Measurements from ENCODE around the gene USP10. TPM values are rescaled to one million over a fixed set of nuclear protein-coding genes. Genes with fewer than 3 reads are reported as not detected.

Gene USP10
- total RNA-seq, 1 experiment from 2014 or later, result 53.3 TPM

- Histone ChIP-seq H3K4me3 (no peak overlapping the region), H3K27me3 (replicated peaks) (no peaks in the 10 kb centered on the region), H3K36me3 (peaks cover 70% of the 10 kb centered on the region)
These were observed 77.6 kb downstream of the USP10 start for GRCh38 chr16:84777435-84777834.

GRCh38 chr16:84778720-84779119 lies 78.9 kb downstream of the USP10 start:
- Histone ChIP-seq H3K4me3 (no peak overlapping the region), H3K27ac (no peak overlapping the region), H3K4me1 (replicated peaks) (no peaks in the 10 kb centered on the region), H3K27me3 (replicated peaks) (no peaks in the 10 kb centered on the region), H3K36me3 (peaks cover 57% of the 10 kb centered on the region), H3K9me3 (replicated peaks) (no peaks in the 10 kb centered on the region)
- DNase-seq (ENCODE audit: low read depth in 1 of 2, low spot score in 2 of 2), result no peak

More at GRCh38 chr16:84777435-84777834, 77.6 kb downstream of the USP10 start:
- Histone ChIP-seq H3K4me1 (replicated peaks) (no peaks in the 10 kb centered on the region), H3K27ac (no peak overlapping the region), H3K9me3 (replicated peaks) (no peaks in the 10 kb centered on the region)
- DNase-seq (ENCODE audit: low read depth in 1 of 2, low spot score in 2 of 2), result no peak

GRCh38 chr16:84780063-84780462 lies 80.3 kb downstream of the USP10 start:
- H3K4me1 ChIP-seq (replicated peaks), result no peaks in the 10 kb centered on the region
- no peak overlapping the region for H3K4me3 ChIP-seq
- no peak for DNase-seq (ENCODE audit: low read depth in 1 of 2, low spot score in 2 of 2)

GRCh38 chr16:84780544-84781376 lies 81.0 kb downstream of the USP10 start:
- peaks cover 39% of the 10 kb centered on the region for H3K36me3 ChIP-seq
- no peak overlapping the region for H3K27ac ChIP-seq
- no peaks in the 10 kb centered on the region for H3K27me3 ChIP-seq (replicated peaks)
- no peak overlapping the region for H3K4me3 ChIP-seq
- no peaks in the 10 kb centered on the region for H3K9me3 ChIP-seq (replicated peaks)
- DNase-seq (ENCODE audit: low read depth in 1 of 2, low spot score in 2 of 2), result no peak
- H3K4me1 ChIP-seq (replicated peaks), result no peaks in the 10 kb centered on the region

More at GRCh38 chr16:84780063-84780462, 80.3 kb downstream of the USP10 start:
- Histone ChIP-seq H3K9me3 (replicated peaks) (no peaks in the 10 kb centered on the region), H3K27me3 (replicated peaks) (no peaks in the 10 kb centered on the region), H3K27ac (no peak overlapping the region), H3K36me3 (peaks cover 46% of the 10 kb centered on the region)

- Histone ChIP-seq H3K27ac (no peak overlapping the region), H3K36me3 (peaks cover 20% of the 10 kb centered on the region), H3K9me3 (replicated peaks) (no peaks in the 10 kb centered on the region), H3K27me3 (replicated peaks) (no peaks in the 10 kb centered on the region), H3K4me3 (no peak overlapping the region), H3K4me1 (replicated peaks) (no peaks in the 10 kb centered on the region)
- DNase-seq (ENCODE audit: low read depth in 1 of 2, low spot score in 2 of 2), result no peak
These were observed 83.0 kb downstream of the USP10 start for GRCh38 chr16:84782846-84783245.

- Histone ChIP-seq H3K27ac (no peak overlapping the region), H3K4me1 (replicated peaks) (no peaks in the 10 kb centered on the region)
- DNase-seq (ENCODE audit: low read depth in 1 of 2, low spot score in 2 of 2), result no peak
These were observed 86.2 kb downstream of the USP10 start for GRCh38 chr16:84785843-84786581.

GRCh38 chr16:84786605-84787262 lies 86.9 kb downstream of the USP10 start:
- Histone ChIP-seq H3K4me3 (no peak overlapping the region), H3K36me3 (no peaks in the 10 kb centered on the region), H3K27me3 (replicated peaks) (no peaks in the 10 kb centered on the region), H3K4me1 (replicated peaks) (no peaks in the 10 kb centered on the region), H3K9me3 (replicated peaks) (no peaks in the 10 kb centered on the region), H3K27ac (no peak overlapping the region)
- no peak for DNase-seq (ENCODE audit: low read depth in 1 of 2, low spot score in 2 of 2)

More at GRCh38 chr16:84785843-84786581, 86.2 kb downstream of the USP10 start:
- Histone ChIP-seq H3K36me3 (no peaks in the 10 kb centered on the region), H3K9me3 (replicated peaks) (no peaks in the 10 kb centered on the region), H3K4me3 (no peak overlapping the region), H3K27me3 (replicated peaks) (no peaks in the 10 kb centered on the region)

- Histone ChIP-seq H3K27ac (no peak overlapping the region), H3K27me3 (replicated peaks) (no peaks in the 10 kb centered on the region), H3K4me1 (replicated peaks) (no peaks in the 10 kb centered on the region), H3K4me3 (no peak overlapping the region), H3K36me3 (no peaks in the 10 kb centered on the region), H3K9me3 (replicated peaks) (no peaks in the 10 kb centered on the region)
- DNase-seq (ENCODE audit: low read depth in 1 of 2, low spot score in 2 of 2), result no peak
These were observed 87.4 kb downstream of the USP10 start for GRCh38 chr16:84787263-84787622.

GRCh38 chr16:84788920-84789391 lies 89.2 kb downstream of the USP10 start:
- no peaks in the 10 kb centered on the region for H3K36me3 ChIP-seq
- H3K9me3 ChIP-seq (replicated peaks), result no peaks in the 10 kb centered on the region
- H3K4me1 ChIP-seq (replicated peaks), result no peaks in the 10 kb centered on the region
- DNase-seq (ENCODE audit: low read depth in 1 of 2, low spot score in 2 of 2), result no peak
- H3K27ac ChIP-seq, result no peak overlapping the region
- H3K27me3 ChIP-seq (replicated peaks), result no peaks in the 10 kb centered on the region
- no peak overlapping the region for H3K4me3 ChIP-seq

- no peak for DNase-seq (ENCODE audit: low read depth in 1 of 2, low spot score in 2 of 2)
These were observed 89.6 kb downstream of the USP10 start for GRCh38 chr16:84789431-84789830.

GRCh38 chr16:84790301-84790700 lies 90.5 kb downstream of the USP10 start:
- Histone ChIP-seq H3K27me3 (replicated peaks) (no peaks in the 10 kb centered on the region), H3K4me3 (no peak overlapping the region), H3K4me1 (replicated peaks) (no peaks in the 10 kb centered on the region), H3K27ac (no peak overlapping the region), H3K36me3 (no peaks in the 10 kb centered on the region), H3K9me3 (replicated peaks) (no peaks in the 10 kb centered on the region)
- no peak for DNase-seq (ENCODE audit: low read depth in 1 of 2, low spot score in 2 of 2)

More at GRCh38 chr16:84789431-84789830, 89.6 kb downstream of the USP10 start:
- Histone ChIP-seq H3K4me3 (no peak overlapping the region), H3K4me1 (replicated peaks) (no peaks in the 10 kb centered on the region), H3K9me3 (replicated peaks) (no peaks in the 10 kb centered on the region), H3K27me3 (replicated peaks) (no peaks in the 10 kb centered on the region), H3K36me3 (no peaks in the 10 kb centered on the region), H3K27ac (no peak overlapping the region)

GRCh38 chr16:84791088-84791487 lies 91.3 kb downstream of the USP10 start:
- H3K36me3 ChIP-seq, result no peaks in the 10 kb centered on the region
- DNase-seq (ENCODE audit: low read depth in 1 of 2, low spot score in 2 of 2), result no peak
- no peaks in the 10 kb centered on the region for H3K9me3 ChIP-seq (replicated peaks)
- H3K4me1 ChIP-seq (replicated peaks), result no peaks in the 10 kb centered on the region
- no peak overlapping the region for H3K4me3 ChIP-seq
- no peaks in the 10 kb centered on the region for H3K27me3 ChIP-seq (replicated peaks)
- H3K27ac ChIP-seq, result no peak overlapping the region

GRCh38 chr16:84791501-84791900 lies 91.7 kb downstream of the USP10 start:
- H3K27ac ChIP-seq, result no peak overlapping the region
- no peak overlapping the region for H3K4me3 ChIP-seq
- DNase-seq (ENCODE audit: low read depth in 1 of 2, low spot score in 2 of 2), result no peak
- H3K4me1 ChIP-seq (replicated peaks), result no peaks in the 10 kb centered on the region
- H3K27me3 ChIP-seq (replicated peaks), result no peaks in the 10 kb centered on the region
- H3K9me3 ChIP-seq (replicated peaks), result no peaks in the 10 kb centered on the region
- no peaks in the 10 kb centered on the region for H3K36me3 ChIP-seq

GRCh38 chr16:84794186-84794585 lies 94.4 kb downstream of the USP10 start:
- H3K4me3 ChIP-seq, result no peak overlapping the region
- DNase-seq (ENCODE audit: low read depth in 1 of 2, low spot score in 2 of 2), result no peak
- no peak overlapping the region for H3K27ac ChIP-seq

More at GRCh38 chr16:84794186-84794585, 94.4 kb downstream of the USP10 start:
- Histone ChIP-seq H3K27me3 (replicated peaks) (no peaks in the 10 kb centered on the region), H3K9me3 (replicated peaks) (no peaks in the 10 kb centered on the region), H3K4me1 (replicated peaks) (no peaks in the 10 kb centered on the region), H3K36me3 (no peaks in the 10 kb centered on the region)

Measured in SJSA1 (cell line).